Effector memory CD8-positive, alpha-beta T cell (primary cell): ENCODE results near the gene RREB1.
"Not testable (repeated sequence)": the region's sequence is repeated elsewhere in the genome, so short reads cannot be mapped to it uniquely, and the experiment has no call there.

Experiments
- ATAC-seq: fragments of 150-1000 bp; cut with Tn5 transposase; replicated peaks from 2 replicates; pipeline ENCODE4 v1.10.0; 2021; ENCODE audit warnings: mild to moderate bottlenecking, moderate library complexity
- DNase-seq, 3 experiments: peaks; one replicate each; pipeline ENCODE4 v3.0.0; 2021
- H3K27ac Mint-ChIP-seq, 2 donors: one replicate each; pipeline ENCODE4 v1.8.0; 2022; ENCODE audit warnings: mild to moderate bottlenecking in 2 of 2, mixed read lengths in 2 of 2, moderate library complexity in 2 of 2
- H3K27me3 Mint-ChIP-seq, 2 donors: one replicate each; pipeline ENCODE4 v1.8.0; 2022; ENCODE audit warnings: mixed read lengths in 2 of 2
- H3K36me3 Mint-ChIP-seq: one replicate; pipeline ENCODE4 v1.8.0; 2022; ENCODE audit warnings: mild to moderate bottlenecking, moderate library complexity, mixed read lengths; ENCODE audit not compliant: insufficient read depth
- H3K4me1 Mint-ChIP-seq, 2 donors: one replicate each; pipeline ENCODE4 v1.8.0; 2022; ENCODE audit warnings: low read depth in 2 of 2, mixed read lengths in 2 of 2
- H3K4me3 Mint-ChIP-seq, 2 donors: one replicate each; pipeline ENCODE4 v1.8.0; 2022; ENCODE audit warnings: mild to moderate bottlenecking in 2 of 2, mixed read lengths in 2 of 2, moderate library complexity in 2 of 2
- H3K9me3 Mint-ChIP-seq, 2 donors: one replicate each; pipeline ENCODE4 v1.8.0; 2022; ENCODE audit warnings: mixed read lengths in 2 of 2

Gene RREB1

DNA sequence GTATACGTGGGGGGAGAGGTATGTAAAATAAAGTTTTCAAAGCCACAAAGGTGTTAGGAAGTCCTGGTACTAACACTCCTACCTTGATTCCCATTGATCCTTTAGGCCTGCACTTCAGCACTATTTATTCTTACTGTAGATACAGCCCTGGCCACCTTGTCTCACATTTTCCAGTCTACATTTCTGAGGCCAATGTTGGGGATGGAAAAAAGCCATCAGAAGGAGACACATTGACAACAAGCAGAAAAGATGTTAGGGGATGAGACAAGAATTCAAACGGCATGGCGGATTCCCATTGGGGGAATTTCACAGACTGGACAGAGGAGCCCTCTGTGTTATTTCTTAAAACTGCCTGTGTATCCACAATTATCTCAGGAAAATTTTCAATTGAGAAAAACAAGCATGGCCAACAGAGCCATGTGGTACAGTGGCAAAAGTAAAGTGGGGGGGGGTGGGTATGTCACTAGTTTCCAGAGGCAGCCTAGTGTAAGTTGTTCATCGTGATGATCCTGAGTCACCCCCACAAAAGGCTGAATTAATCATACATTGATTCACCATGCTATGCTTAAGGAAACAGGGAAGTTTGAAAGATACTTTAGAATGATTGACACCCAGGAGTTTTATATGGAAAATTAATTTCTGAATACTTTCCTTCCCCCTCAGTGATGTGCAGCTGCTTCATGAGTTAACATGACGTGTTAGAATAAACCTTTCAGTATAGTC, 40.5 kb downstream of the RREB1 start:
- no peak for DNase-seq
- H3K27ac Mint-ChIP-seq: no peak overlapping the region

DNA sequence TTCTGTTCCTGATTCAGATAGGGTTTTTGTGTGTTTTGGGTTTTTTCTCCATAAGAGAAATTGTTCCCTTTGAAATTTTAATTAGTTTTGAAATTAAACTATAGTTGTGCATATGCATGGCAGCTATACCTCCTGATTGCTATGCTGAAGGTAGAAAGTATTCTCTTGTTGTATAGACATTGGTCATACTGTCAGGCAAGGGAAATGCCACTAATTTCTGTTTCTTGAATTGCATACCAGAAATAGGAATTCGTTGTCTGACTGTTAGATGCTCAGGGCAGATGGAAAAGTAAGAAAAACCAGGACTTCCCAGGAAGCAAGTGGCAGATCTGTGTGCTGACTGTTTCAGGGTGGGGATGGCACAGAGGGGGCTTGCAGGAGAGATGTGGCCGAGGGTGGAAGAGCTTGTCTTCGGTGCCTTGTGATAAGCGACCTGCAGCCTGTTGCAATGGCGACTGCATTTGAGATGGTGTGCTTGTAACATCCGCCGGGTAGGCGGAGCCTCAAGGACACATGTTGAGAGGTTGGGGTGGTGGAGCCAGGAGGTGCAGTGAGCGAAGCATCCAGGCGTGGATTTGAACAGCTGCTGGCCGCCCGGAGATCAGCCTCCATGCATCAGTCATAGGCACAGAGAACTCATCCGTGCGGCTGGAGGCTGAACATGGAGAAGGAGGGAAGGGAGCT, 42.8 kb downstream of the RREB1 start:
- Mint-ChIP-seq H3K4me3 (no peak overlapping the region), H3K36me3 (peaks cover 13% of the 10 kb centered on the region), H3K27ac (no peak overlapping the region), H3K4me1 (peaks cover 61 to 76% of the 10 kb centered on the region in 2 donors), H3K27me3 (no peaks in the 10 kb centered on the region), H3K9me3 (no peaks in the 10 kb centered on the region)
- no peak for DNase-seq
- ATAC-seq: no peak

More for the DNA sequence above, 40.5 kb downstream of the RREB1 start:
- peaks cover 53 to 73% of the 10 kb centered on the region in 2 donors for H3K4me1 Mint-ChIP-seq
- no peaks in the 10 kb centered on the region for H3K27me3 Mint-ChIP-seq
- ATAC-seq: no peak
- H3K9me3 Mint-ChIP-seq: no peaks in the 10 kb centered on the region
- no peak overlapping the region for H3K4me3 Mint-ChIP-seq
- H3K36me3 Mint-ChIP-seq: peaks cover 9% of the 10 kb centered on the region

DNA sequence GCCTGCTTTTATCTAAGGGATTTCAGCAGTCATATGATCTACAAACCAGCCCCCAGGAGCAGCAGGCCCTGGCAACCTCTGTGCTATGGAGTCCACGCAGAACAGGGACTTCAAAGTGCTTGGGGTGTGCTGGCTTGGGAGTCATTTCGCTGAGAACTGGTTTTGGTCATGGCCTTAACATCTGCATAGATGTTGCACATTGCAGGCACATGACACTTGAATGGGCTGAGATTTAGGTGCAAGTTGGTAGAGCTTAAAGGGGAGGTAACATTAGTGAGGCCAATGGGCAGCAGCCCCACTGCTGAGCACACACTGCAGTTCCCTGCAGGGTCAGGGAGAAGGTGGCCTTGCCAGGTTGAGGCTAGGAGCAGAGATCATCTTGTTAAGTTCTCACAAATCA, 43.6 kb downstream of the RREB1 start:
- Mint-ChIP-seq H3K27me3 (no peaks in the 10 kb centered on the region), H3K4me1 (peaks cover 60 to 76% of the 10 kb centered on the region in 2 donors), H3K9me3 (no peaks in the 10 kb centered on the region), H3K36me3 (peaks cover 13% of the 10 kb centered on the region), H3K4me3 (no peak overlapping the region), H3K27ac (peak overlapping the region in 1 of 2 donors; percentile 46)
- no peak for DNase-seq
- ATAC-seq: no peak

DNA sequence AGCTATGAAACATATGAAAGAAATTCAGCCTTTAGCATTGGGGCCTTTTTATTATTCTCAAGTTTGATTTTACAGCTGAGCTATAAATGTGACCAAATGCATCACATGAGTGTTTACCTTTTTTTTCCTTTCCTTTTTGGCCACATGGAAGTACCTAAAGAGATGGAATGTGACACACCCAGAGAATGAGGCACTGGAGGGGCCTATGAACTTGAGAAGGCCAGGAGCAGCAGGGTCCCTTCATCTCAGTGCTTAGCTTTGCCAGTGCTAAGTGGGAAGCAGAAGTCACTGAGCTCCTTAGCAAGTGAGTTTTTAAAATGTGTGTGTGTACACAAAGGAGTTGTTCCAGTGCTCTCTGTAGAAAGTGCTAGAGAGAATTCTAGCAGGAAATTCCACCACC, 44.7 kb downstream of the RREB1 start:
- Mint-ChIP-seq H3K9me3 (no peaks in the 10 kb centered on the region), H3K4me1 (peaks cover 51 to 70% of the 10 kb centered on the region in 2 donors), H3K27ac (peak overlapping the region; percentile 26 to 35), H3K27me3 (no peaks in the 10 kb centered on the region), H3K36me3 (peaks cover 8% of the 10 kb centered on the region), H3K4me3 (no peak overlapping the region)
- DNase-seq (no peak), ATAC-seq (no peak)

DNA sequence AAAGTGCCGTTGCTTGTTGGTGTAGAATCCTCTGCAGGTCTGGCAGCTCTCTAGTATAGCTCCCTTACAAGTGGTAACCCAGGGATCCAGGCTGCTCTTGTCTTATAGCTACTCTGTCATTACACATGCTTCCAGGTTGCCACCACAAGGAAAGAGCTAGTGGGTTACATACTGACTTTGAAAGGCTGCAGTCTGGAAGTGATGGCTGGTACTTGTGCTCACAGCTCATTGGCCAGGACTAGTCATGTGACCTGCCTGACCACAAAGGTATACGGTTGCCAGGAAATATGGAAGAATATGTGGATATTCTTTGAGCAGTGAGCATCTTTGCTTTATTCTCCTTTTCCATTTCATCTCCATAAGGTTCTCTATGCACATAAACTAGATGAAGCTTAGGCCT, 46.0 kb downstream of the RREB1 start:
- Mint-ChIP-seq H3K27me3 (no peaks in the 10 kb centered on the region), H3K27ac (peak overlapping the region; percentile 1 to 46), H3K9me3 (no peaks in the 10 kb centered on the region), H3K4me3 (no peak overlapping the region), H3K36me3 (peaks cover 8% of the 10 kb centered on the region), H3K4me1 (peaks cover 55 to 78% of the 10 kb centered on the region in 2 donors)
- no peak for DNase-seq
- ATAC-seq: peak; percentile 36

DNA sequence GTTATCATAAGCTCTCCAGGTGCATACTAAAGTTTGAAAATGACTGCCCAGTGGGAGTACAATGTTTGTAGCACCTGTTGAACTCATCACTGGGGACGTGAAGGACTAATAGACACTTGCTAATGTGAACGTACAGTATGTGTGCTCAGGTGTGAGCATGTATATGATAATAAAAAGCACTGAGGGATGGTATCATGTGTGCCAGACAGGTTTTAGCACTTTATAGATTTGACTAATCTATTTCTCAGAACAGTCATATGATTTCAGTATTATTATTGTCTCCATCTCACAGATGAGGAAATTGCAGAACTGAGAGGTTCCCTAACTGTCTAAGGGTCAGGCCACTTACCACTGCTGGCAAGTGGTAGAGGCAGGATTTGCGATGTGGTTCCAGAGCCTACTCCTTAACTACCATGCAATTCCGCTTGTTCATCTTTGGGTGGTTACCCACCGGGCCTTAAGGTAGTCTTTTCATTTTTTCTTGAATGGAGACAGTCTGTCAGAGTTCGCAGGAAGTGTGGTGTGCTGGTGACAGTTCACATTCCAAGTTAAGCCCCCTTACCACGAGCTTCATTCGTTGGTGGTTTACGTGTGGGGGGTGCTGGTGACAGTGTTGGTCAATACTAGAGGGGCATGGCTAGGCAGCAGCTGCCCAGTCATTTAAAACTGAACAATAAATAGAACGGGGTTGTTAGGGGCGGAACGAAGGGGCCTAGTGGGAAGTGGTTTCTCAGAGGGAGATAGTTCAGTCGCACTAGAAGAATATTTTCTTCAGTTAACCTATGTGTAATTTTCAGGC, 46.8 kb downstream of the RREB1 start:
- H3K4me3 Mint-ChIP-seq: peak overlapping the region in 1 of 2 donors; percentile 17
- no peaks in the 10 kb centered on the region for H3K9me3 Mint-ChIP-seq
- H3K27ac Mint-ChIP-seq: peak overlapping the region; percentile 56 to 72
- peaks cover 8% of the 10 kb centered on the region for H3K36me3 Mint-ChIP-seq
- no peaks in the 10 kb centered on the region for H3K27me3 Mint-ChIP-seq
- DNase-seq (no peak), ATAC-seq (peak; percentile 52)
- peaks cover 61 to 79% of the 10 kb centered on the region in 2 donors for H3K4me1 Mint-ChIP-seq

DNA sequence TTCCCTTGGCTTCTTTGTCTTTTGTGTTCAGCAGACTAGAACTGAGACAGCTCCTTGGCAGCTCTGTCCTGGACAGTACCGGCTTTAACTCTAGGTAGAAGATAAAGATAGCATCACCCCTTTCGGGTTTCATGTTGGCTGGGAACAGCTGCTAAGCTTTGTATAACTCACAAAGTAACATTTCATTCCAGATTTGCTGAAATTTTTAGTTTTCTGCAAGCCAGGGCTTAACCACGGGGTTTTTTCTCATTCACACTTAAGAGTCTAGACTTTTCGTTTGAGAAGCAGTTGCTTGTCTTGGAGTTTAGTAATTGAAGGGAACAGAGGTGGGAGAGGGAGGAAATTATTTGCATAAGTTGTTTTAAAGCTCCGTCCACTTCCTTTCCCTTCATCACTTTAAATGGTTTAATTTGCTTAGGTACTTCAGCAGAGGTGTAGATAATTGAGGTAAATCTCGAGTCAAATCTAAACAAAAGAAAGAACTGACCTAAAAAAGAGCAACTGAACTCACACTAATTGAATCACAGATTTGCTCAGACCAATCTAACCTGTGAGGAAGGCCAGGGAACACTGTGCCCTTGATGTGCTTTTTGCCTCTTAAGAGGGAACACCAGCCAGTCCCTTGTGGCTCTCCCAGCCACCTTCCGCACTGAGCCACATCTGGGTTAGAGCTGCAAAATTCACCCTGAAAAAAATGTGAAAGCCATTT, 48.3 kb downstream of the RREB1 start:
- ATAC-seq (no peak), DNase-seq (no peak)
- Mint-ChIP-seq H3K36me3 (peaks cover 5% of the 10 kb centered on the region), H3K4me3 (no peak overlapping the region), H3K27ac (peak overlapping the region in 1 of 2 donors; percentile 11), H3K27me3 (no peaks in the 10 kb centered on the region), H3K9me3 (no peaks in the 10 kb centered on the region), H3K4me1 (peaks cover 52 to 73% of the 10 kb centered on the region in 2 donors)

DNA sequence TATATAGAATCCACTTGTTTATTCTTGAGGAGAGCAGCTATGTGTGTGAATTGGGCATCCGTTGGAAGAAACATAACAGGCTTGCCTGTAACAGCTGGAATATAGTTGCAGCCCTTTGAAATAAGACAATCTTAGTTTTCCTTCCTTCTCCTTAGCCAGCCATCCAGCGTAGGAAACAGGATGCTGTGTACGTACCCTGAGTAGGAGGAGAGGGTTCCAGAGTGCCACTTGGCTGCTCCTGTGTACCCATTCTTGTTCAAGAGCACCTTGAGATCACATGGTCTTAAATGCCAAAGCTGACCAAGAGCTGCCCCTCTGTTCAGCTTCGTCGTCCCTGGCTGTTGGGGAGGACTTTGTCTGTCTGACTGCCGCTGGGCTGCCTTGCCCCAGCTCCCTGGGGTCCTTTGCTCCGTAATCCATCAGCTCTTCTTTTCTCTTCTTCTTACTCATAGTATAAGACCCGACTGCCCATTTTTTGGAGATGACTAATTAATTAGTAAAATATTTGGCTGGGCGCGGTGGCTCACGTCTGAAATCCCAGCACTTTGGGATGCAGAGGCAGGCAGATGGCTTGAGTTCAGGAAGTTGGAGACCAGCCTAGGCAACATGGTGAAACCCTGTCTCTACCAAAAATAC, 49.0 kb downstream of the RREB1 start:
- H3K36me3 Mint-ChIP-seq: peaks cover 5% of the 10 kb centered on the region
- no peak overlapping the region for H3K4me3 Mint-ChIP-seq

DNA sequence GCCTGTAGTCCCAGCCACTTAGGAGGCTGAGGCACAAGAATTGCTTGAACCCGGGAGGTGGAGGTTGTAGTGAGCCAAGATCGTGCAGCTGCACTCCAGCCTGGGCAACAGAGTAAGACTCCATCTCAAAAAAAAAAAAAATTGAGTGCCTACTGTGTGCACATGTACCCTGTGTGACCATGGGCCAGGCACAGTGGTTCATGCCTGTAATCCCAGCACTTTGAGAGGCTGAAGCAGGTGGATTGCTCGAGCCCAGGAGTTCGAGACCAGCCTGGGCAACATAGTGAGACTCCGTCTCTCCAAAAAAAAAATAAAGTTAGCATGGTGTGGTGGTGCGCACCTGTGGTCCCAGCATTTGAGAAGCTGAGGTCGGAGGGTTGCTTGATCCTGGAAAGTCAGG, 49.5 kb downstream of the RREB1 start:
- DNase-seq, H3K9me3 Mint-ChIP-seq, H3K36me3 Mint-ChIP-seq, H3K27me3 Mint-ChIP-seq, H3K4me3 Mint-ChIP-seq, ATAC-seq: not testable (repeated sequence)
- Mint-ChIP-seq H3K4me1 (peaks cover 46 to 74% of the 10 kb centered on the region in 2 donors), H3K27ac (peak overlapping the region in 1 of 2 donors; percentile 18)

More for the DNA sequence above, 49.0 kb downstream of the RREB1 start:
- Mint-ChIP-seq H3K9me3 (no peaks in the 10 kb centered on the region), H3K4me1 (peaks cover 49 to 73% of the 10 kb centered on the region in 2 donors), H3K27ac (peak overlapping the region in 1 of 2 donors; percentile 18), H3K27me3 (no peaks in the 10 kb centered on the region)
- no peak for ATAC-seq
- no peak for DNase-seq

DNA sequence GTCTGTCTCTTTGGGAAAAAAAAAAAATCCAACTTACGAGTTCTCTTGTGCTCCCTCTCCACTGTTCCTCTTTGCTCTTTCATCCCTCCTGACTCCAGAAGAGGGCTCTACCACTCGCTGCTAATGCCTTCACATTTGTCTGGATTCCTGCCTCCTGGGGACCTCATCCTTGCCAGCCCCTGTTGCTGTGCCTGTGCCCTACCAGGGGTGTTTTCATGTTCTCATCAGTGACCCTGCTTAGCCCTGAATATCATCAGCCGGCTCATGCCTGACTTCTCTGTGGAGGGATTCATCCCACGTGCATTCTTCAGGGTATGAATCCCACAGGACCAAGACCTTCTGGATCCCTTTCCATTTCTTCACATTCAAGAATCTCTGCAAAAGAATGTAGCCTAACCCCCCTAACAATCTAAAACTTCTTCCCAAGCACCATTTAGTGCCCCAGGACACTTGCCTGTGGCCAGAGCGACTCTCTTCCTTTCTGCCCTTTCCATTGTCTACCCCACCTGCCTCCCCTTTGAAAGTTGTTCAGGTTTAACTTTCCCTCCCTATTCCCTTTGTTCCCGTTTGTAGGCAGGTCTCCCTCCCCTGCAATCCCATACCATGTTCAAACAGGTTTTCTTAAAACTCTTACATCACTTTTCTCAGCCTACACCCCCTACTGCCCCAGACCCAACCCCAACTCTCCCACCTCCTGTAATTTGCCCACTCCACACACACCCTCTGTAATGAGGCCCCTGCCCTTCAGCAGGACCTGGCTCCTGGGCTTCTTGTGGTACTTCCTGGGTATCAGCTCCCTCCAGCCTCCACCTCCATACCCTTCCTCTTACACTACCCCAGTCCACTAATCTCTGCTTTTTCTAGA, 50.2 kb downstream of the RREB1 start:
- H3K4me1 Mint-ChIP-seq: peaks cover 43 to 70% of the 10 kb centered on the region in 2 donors
- peaks cover 5% of the 10 kb centered on the region for H3K36me3 Mint-ChIP-seq
- no peak for ATAC-seq
- DNase-seq: no peak
- H3K27me3 Mint-ChIP-seq: no peaks in the 10 kb centered on the region
- H3K9me3 Mint-ChIP-seq: no peaks in the 10 kb centered on the region
- peak overlapping the region; percentile 36 to 73 for H3K27ac Mint-ChIP-seq
- H3K4me3 Mint-ChIP-seq: peak overlapping the region in 1 of 2 donors; percentile 13

DNA sequence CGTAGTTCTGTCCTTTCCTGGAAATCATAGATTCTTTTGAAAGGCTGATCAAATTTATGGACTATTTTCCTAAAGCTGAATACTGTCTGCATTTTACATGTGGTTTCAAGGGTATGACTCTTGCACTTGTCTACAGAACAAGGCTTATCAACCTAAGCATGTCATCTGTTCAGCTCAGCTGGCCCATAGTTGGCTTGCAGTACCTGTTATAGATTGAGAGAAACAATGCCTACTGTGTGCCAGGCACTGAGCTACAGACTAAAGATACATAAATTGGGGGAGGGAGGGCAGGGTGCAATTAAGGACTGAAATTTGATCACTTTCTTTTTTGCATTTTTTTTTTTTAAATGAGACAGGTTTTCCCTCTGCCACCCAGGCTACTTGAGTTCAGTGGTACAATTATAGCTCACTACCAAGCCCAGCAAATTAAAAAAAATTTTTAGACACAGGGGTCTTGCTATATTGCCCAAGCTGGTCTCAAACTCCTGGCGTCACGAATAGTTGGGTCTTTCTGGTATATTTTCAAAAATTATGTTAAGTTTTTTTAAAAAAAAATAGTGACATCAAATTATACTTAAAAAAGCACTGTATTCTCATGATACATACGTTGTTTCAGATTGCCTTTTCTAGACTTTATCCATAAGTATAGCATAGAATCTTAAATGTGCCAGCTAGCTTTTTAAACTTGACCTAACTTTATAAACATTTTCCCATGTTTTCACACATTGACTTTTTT, 52.2 kb downstream of the RREB1 start:
- Mint-ChIP-seq H3K4me1 (peaks cover 43 to 69% of the 10 kb centered on the region in 2 donors), H3K27ac (peak overlapping the region in 1 of 2 donors; percentile 36)

More for the DNA sequence above, 52.2 kb downstream of the RREB1 start:
- Mint-ChIP-seq H3K36me3 (peaks cover 11% of the 10 kb centered on the region), H3K9me3 (no peaks in the 10 kb centered on the region), H3K4me3 (no peak overlapping the region), H3K27me3 (no peaks in the 10 kb centered on the region)
- no peak for DNase-seq
- no peak for ATAC-seq
